ENCODE measurements around the gene IGLON5.

Gene IGLON5

GRCh38 chr19:51311351-51312257 is at the start of gene IGLON5:
Gene IGLON5 (plus strand): TSS chr19:51311644. CDS start chr19:51311848, 204 bp downstream.
- DNase-seq (ENCODE audit: low spot score): no peak

GRCh38 chr19:51263808-51264207 is 47.6 kb upstream of the IGLON5 start:
- DNase-seq (ENCODE audit: low spot score): no peak

- DNase-seq (ENCODE audit: low spot score): no peak
Observed at GRCh38 chr19:51271067-51271466, 40.4 kb upstream of the IGLON5 start.

GRCh38 chr19:51272183-51272810 is 39.1 kb upstream of the IGLON5 start:
- no peak for DNase-seq (ENCODE audit: low spot score)

GRCh38 chr19:51274049-51274770 is 37.2 kb upstream of the IGLON5 start:
- DNase-seq (ENCODE audit: low spot score): no peak

- no peak for DNase-seq (ENCODE audit: low spot score)
Observed at GRCh38 chr19:51277112-51277511, 34.3 kb upstream of the IGLON5 start.

GRCh38 chr19:51282335-51282734 is 29.1 kb upstream of the IGLON5 start:
- no peak for DNase-seq (ENCODE audit: low spot score)

- no peak for DNase-seq (ENCODE audit: low spot score)
Observed at GRCh38 chr19:51285682-51286081, 25.8 kb upstream of the IGLON5 start.

GRCh38 chr19:51289635-51290034 is 21.8 kb upstream of the IGLON5 start:
- DNase-seq (ENCODE audit: low spot score): no peak

GRCh38 chr19:51292971-51293370 is 18.5 kb upstream of the IGLON5 start:
- DNase-seq (ENCODE audit: low spot score): no peak

- DNase-seq (ENCODE audit: low spot score): no peak
Observed at GRCh38 chr19:51293571-51294210, 17.8 kb upstream of the IGLON5 start.

GRCh38 chr19:51294211-51294976 is 17.1 kb upstream of the IGLON5 start:
- DNase-seq (ENCODE audit: low spot score): no peak

GRCh38 chr19:51294977-51295375 is 16.5 kb upstream of the IGLON5 start:
- no peak for DNase-seq (ENCODE audit: low spot score)

- no peak for DNase-seq (ENCODE audit: low spot score)
Observed at GRCh38 chr19:51295382-51296126, 15.9 kb upstream of the IGLON5 start.

GRCh38 chr19:51296336-51297093 is 14.9 kb upstream of the IGLON5 start:
- no peak for DNase-seq (ENCODE audit: low spot score)

GRCh38 chr19:51297406-51297805 is 14.0 kb upstream of the IGLON5 start:
- no peak for DNase-seq (ENCODE audit: low spot score)

GRCh38 chr19:51301266-51301665 is 10.2 kb upstream of the IGLON5 start:
- no peak for DNase-seq (ENCODE audit: low spot score)

GRCh38 chr19:51305479-51305878 is 6.0 kb upstream of the IGLON5 start:
- DNase-seq (ENCODE audit: low spot score): no peak

GRCh38 chr19:51316688-51317087 is 5.2 kb downstream of the IGLON5 start:
- DNase-seq (ENCODE audit: low spot score): no peak

GRCh38 chr19:51317376-51317775 is 5.9 kb downstream of the IGLON5 start:
- DNase-seq (ENCODE audit: low spot score): no peak
